ENCODE measurements around the gene ESYT1.

GRCh38 chr12:56159482-56160192 lies 31.6 kb downstream of the ESYT1 start:
- TF ChIP-seq GATA2 (IDR thresholded peaks at IDR 0.05; ENCODE audit: low read depth, low read length): no peak
- TF ChIP-seq GATA3 (IDR thresholded peaks at IDR 0.05; ENCODE audit: low read depth, low read length): no peak
